RWPE2 (cell line): ENCODE data around the gene CALM3.
A peak's percentile ranks its signal among the peaks of the same experiment; 100 is the strongest.

ENCODE experiments used
- ATAC-seq: fragments of 200-7000 bp; cut with Tn5 transposase; 3 replicates; pipeline ENCODE4 v1.9.1; 2021; ENCODE audit warnings: low read depth
- DNase-seq: peaks from one replicate; pipeline ENCODE4 v3.0.0-alpha.2; 2020; ENCODE audit warnings: low spot score
- H3K27ac ChIP-seq: fragments of 450-650 bp; 2 replicates; pipeline ENCODE4 v1.5.1; 2017; ENCODE audit warnings: mild to moderate bottlenecking; ENCODE audit not compliant: poor library complexity, severe bottlenecking
- H3K27me3 ChIP-seq: fragments of 250-450 bp; sonication (Bioruptor Pico); 2 replicates; pipeline ENCODE4 v1.5.1; 2021; ENCODE audit warnings: mild to moderate bottlenecking, moderate library complexity; ENCODE audit not compliant: insufficient read depth, poor library complexity, severe bottlenecking
- H3K36me3 ChIP-seq: fragments of 250-450 bp; sonication (Bioruptor Pico); 2 replicates; pipeline ENCODE4 v1.5.1; 2020; ENCODE audit warnings: low read depth, mild to moderate bottlenecking, moderate library complexity
- H3K4me1 ChIP-seq: fragments of 250-450 bp; sonication (Bioruptor Pico); 2 replicates; pipeline ENCODE4 v1.5.1; 2021; ENCODE audit warnings: mild to moderate bottlenecking, moderate library complexity; ENCODE audit not compliant: insufficient read depth, poor library complexity, severe bottlenecking
- H3K4me3 ChIP-seq: fragments of 250-450 bp; sonication (Bioruptor Pico); 2 replicates; pipeline ENCODE4 v1.5.1; 2021; ENCODE audit warnings: mild to moderate bottlenecking, moderate library complexity; ENCODE audit not compliant: severe bottlenecking
- H3K9me3 ChIP-seq: fragments of 250-450 bp; sonication (Bioruptor Pico); 2 replicates; pipeline ENCODE4 v1.5.1; 2021; ENCODE audit warnings: mild to moderate bottlenecking, moderate library complexity; ENCODE audit not compliant: severe bottlenecking
- TF ChIP-seq, protein P1 (sequence below): fragments of 450-650 bp; IDR thresholded peaks from one replicate; pipeline ENCODE4 v1.5.1; 2017; ENCODE audit warnings: mild to moderate bottlenecking, moderate library complexity; ENCODE audit not compliant: poor library complexity, severe bottlenecking

The CALM3 gene

DNA sequence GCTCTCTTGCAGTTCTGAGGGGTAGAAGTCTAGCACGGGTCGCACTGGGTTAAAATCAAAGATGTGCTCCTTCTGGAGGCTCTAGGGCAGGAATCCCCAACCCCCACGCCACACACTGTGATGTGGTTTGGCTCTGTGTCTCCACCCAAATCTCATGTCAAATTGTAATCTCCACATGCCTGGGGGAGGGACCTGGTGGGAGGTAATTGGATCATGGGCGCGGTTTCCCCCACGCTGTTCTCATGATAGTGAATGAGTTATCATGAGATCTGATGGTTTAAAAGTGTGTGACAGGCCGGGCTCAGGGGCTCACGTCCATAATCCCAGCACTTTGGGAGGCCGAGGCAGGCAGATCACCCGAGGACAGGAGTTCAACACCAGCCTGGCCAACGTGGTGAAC, 26.6 kb upstream of the CALM3 start:
- DNase-seq (no peak), ATAC-seq (no peak)
- H3K27me3 ChIP-seq, result no peaks in the 10 kb centered on the region

DNA sequence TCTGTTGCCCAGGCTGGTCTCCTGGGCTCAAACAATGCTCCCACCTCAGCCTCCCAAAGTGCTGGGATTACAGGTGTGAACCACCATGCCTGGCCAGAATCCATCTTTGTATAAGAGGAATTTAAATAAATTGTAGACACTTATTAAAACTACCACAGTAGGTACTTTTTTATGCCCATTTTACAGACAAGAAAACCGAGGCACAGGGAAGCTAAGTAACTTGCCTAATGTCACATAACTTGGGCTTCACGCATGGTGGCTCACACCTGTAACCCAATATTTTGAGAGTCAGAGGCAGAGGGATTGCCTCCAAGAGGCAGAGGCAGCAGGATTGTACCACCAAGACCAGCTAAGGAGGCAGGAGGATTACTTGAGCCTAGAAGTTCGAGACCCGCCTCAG, 22.7 kb upstream of the CALM3 start:
- Histone ChIP-seq H3K4me3 (no peak overlapping the region), H3K27ac (no peak overlapping the region)

More for the DNA sequence above, 26.6 kb upstream of the CALM3 start:
- H3K9me3 ChIP-seq, result no peaks in the 10 kb centered on the region
- H3K4me1 ChIP-seq, result no peaks in the 10 kb centered on the region
- H3K36me3 ChIP-seq, result no peaks in the 10 kb centered on the region
- no peak overlapping the region for H3K27ac ChIP-seq
- H3K4me3 ChIP-seq, result no peak overlapping the region
- TF ChIP-seq, protein P1, sequence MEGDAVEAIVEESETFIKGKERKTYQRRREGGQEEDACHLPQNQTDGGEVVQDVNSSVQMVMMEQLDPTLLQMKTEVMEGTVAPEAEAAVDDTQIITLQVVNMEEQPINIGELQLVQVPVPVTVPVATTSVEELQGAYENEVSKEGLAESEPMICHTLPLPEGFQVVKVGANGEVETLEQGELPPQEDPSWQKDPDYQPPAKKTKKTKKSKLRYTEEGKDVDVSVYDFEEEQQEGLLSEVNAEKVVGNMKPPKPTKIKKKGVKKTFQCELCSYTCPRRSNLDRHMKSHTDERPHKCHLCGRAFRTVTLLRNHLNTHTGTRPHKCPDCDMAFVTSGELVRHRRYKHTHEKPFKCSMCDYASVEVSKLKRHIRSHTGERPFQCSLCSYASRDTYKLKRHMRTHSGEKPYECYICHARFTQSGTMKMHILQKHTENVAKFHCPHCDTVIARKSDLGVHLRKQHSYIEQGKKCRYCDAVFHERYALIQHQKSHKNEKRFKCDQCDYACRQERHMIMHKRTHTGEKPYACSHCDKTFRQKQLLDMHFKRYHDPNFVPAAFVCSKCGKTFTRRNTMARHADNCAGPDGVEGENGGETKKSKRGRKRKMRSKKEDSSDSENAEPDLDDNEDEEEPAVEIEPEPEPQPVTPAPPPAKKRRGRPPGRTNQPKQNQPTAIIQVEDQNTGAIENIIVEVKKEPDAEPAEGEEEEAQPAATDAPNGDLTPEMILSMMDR, result no peak

DNA sequence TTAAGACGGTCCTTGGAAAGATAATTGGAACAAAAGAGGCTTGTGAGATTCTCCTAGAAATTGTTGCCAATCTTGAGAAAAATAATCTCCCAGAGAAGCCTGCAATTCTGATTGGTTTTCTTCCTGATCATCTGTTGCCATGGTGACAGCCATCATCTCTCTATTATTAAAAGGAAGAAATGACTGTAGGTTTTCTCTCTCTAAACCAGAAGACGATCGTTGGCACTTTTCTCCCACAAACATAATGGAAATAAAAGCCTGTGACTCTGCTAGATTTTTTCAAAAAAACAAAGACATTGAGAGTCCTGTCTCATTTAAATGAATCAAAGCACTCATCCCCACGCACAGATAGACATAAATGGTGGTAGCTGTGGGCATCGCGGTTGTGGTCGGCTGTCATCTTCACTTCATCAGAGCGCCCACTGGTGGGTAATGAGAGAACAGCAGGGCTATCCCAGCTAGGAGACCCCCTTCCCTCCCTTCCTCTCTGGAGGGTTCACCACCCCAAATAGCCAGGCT, 21.7 kb upstream of the CALM3 start:
- no peak overlapping the region for H3K27ac ChIP-seq
- no peaks in the 10 kb centered on the region for H3K4me1 ChIP-seq
- TF ChIP-seq, protein P1, result peak; percentile 31
- no peaks in the 10 kb centered on the region for H3K27me3 ChIP-seq
- H3K4me3 ChIP-seq, result no peak overlapping the region
- H3K9me3 ChIP-seq, result no peaks in the 10 kb centered on the region
- no peaks in the 10 kb centered on the region for H3K36me3 ChIP-seq
- ATAC-seq (no peak), DNase-seq (no peak)

More for the DNA sequence above, 22.7 kb upstream of the CALM3 start:
- Histone ChIP-seq H3K4me1 (no peaks in the 10 kb centered on the region), H3K36me3 (no peaks in the 10 kb centered on the region), H3K27me3 (no peaks in the 10 kb centered on the region), H3K9me3 (no peaks in the 10 kb centered on the region)
- ATAC-seq (no peak), DNase-seq (no peak)
- TF ChIP-seq, protein P1, result no peak

DNA sequence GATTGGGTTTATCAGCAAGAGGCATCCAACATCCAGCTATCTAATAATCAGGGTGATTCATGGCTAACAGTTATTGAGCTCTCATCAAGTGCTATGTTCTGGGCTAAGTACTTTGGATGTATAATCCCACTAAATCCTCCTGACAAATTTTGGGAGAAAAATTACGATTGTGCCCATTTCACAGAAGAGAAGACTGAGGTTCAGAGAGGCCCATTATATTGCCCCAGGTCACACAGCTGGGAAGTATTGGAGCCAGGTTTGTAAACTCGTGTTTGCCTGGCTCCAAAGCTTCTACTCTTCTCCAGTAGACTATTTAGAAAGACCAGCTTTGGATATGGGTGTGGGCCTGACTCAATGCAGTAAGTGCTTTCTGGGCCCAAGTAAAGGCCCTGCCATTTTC, 20.9 kb upstream of the CALM3 start:
- TF ChIP-seq, protein P1, result no peak
- ATAC-seq (no peak), DNase-seq (no peak)
- Histone ChIP-seq H3K27me3 (no peaks in the 10 kb centered on the region), H3K4me3 (no peak overlapping the region), H3K36me3 (no peaks in the 10 kb centered on the region), H3K27ac (no peak overlapping the region), H3K4me1 (no peaks in the 10 kb centered on the region), H3K9me3 (no peaks in the 10 kb centered on the region)

DNA sequence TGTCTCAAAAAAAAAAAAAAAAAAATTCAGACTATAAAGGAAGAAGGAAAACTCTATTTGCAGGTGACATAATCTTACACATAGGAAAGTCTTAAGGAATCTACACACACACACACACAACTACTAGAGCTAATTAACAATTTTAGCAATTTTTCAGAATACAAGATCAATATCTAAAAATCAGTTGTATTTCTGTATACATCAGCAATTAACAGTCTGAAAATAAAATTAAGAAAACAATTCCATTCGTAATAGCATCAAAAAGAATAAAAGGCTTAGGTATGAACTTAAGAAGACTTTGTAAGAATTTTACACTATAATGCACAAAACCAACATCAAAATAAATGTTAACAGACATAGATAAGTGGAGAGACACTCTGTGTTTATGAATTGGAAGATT, 15.6 kb upstream of the CALM3 start:
- H3K4me3 ChIP-seq, result no peak overlapping the region
- ATAC-seq (no peak), DNase-seq (no peak)
- no peak overlapping the region for H3K27ac ChIP-seq
- no peaks in the 10 kb centered on the region for H3K9me3 ChIP-seq
- no peaks in the 10 kb centered on the region for H3K36me3 ChIP-seq
- no peaks in the 10 kb centered on the region for H3K4me1 ChIP-seq
- H3K27me3 ChIP-seq, result no peaks in the 10 kb centered on the region
- TF ChIP-seq, protein P1, result no peak
